NCI-H128 (cell line): ENCODE results near the gene DZANK1.
"Not testable (repeated sequence)": the region's sequence is repeated elsewhere in the genome, so short reads cannot be mapped to it uniquely, and the experiment has no call there.

Experiments
- DNase-seq: peaks from one replicate; lab custom pipeline; 2025; ENCODE audit not compliant: unreplicated experiment; lab: John Stamatoyannopoulos, UW

DZANK1 gene

GRCh38 chr20:18440403-18440802, 26.4 kb downstream of the DZANK1 start:
- DNase-seq, result no peak

- DNase-seq, result no peak
These were observed 30.0 kb downstream of the DZANK1 start for GRCh38 chr20:18436847-18437246.

- DNase-seq, result no peak
These were observed 35.6 kb downstream of the DZANK1 start for GRCh38 chr20:18431206-18431605.

GRCh38 chr20:18430172-18430826, 36.5 kb downstream of the DZANK1 start:
- no peak for DNase-seq

GRCh38 chr20:18428490-18429173, 38.2 kb downstream of the DZANK1 start:
- DNase-seq, result no peak

GRCh38 chr20:18427214-18427613, 39.6 kb downstream of the DZANK1 start:
- DNase-seq, result no peak

- DNase-seq, result no peak
These were observed 45.2 kb downstream of the DZANK1 start for GRCh38 chr20:18421608-18422007.

- no peak for DNase-seq
These were observed 50.3 kb downstream of the DZANK1 start for GRCh38 chr20:18416486-18416885.

GRCh38 chr20:18414140-18414539, 52.7 kb downstream of the DZANK1 start:
- DNase-seq, result no peak

- no peak for DNase-seq
These were observed 54.5 kb downstream of the DZANK1 start for GRCh38 chr20:18412221-18412901.

GRCh38 chr20:18405826-18406225, 61.0 kb downstream of the DZANK1 start:
- no peak for DNase-seq

GRCh38 chr20:18404172-18404571, 62.7 kb downstream of the DZANK1 start:
- no peak for DNase-seq

GRCh38 chr20:18403269-18403668, 63.6 kb downstream of the DZANK1 start:
- DNase-seq, result no peak

GRCh38 chr20:18401305-18401704, 65.5 kb downstream of the DZANK1 start:
- DNase-seq, result no peak

- DNase-seq, result no peak
These were observed 66.4 kb downstream of the DZANK1 start for GRCh38 chr20:18400460-18400859.

GRCh38 chr20:18398713-18399112, 68.1 kb downstream of the DZANK1 start:
- not testable (repeated sequence) for DNase-seq

GRCh38 chr20:18397030-18397429, 69.8 kb downstream of the DZANK1 start:
- DNase-seq, result no peak

- no peak for DNase-seq
These were observed 71.3 kb downstream of the DZANK1 start for GRCh38 chr20:18395544-18395943.

GRCh38 chr20:18394363-18394762, 72.5 kb downstream of the DZANK1 start:
- DNase-seq, result no peak

- DNase-seq, result no peak
These were observed 75.1 kb downstream of the DZANK1 start for GRCh38 chr20:18391686-18392085.

GRCh38 chr20:18390201-18390600, 76.6 kb downstream of the DZANK1 start:
- DNase-seq, result no peak

- no peak for DNase-seq
These were observed 78.0 kb downstream of the DZANK1 start for GRCh38 chr20:18388860-18389259.
